ENCODE results near the gene TOPORS. TPM values are rescaled to one million over a fixed set of nuclear protein-coding genes. Genes with fewer than 3 reads are reported as not detected.

The TOPORS gene
- total and polyA plus RNA-seq, 4 donors, result 4.8 to 19.9 (median 10.4) TPM

GRCh38 chr9:32574858-32575257 is 22.5 kb upstream of the TOPORS start:
- Histone ChIP-seq H3K27ac (ENCODE audit: low read depth in 1 of 2, low read length in 2 of 2) (no peak overlapping the region), H3K27me3 (ENCODE audit: control insufficient read depth in 4 of 4, insufficient read depth in 4 of 4, low read length in 3 of 4) (no peaks in the 10 kb centered on the region), H3K4me3 (ENCODE audit: low read depth in 1 of 3, low read length in 3 of 3) (no peak overlapping the region), H3K36me3 (ENCODE audit: control insufficient read depth in 4 of 4, insufficient read depth in 3 of 4, low read depth in 1 of 4, low read length in 3 of 4) (peaks cover 0 to 4% (median 1%) of the 10 kb centered on the region in 4 donors), H3K9me3 (ENCODE audit: control insufficient read depth in 4 of 4, low read length in 3 of 4) (no peaks in the 10 kb centered on the region), H3K4me1 (ENCODE audit: control insufficient read depth in 4 of 4, insufficient read depth in 4 of 4, low read length in 3 of 4) (peaks cover 4 to 24% (median 23%) of the 10 kb centered on the region in 4 donors), H3K9ac (ENCODE audit: low read depth in 1 of 2, low read length in 2 of 2) (no peak overlapping the region)
- TF ChIP-seq TAF1 (conservative IDR thresholded peaks at IDR 0.05), result no peak
- TF ChIP-seq JUND (IDR thresholded peaks at IDR 0.05), result no peak
- no peak for TF ChIP-seq NR2F2 (IDR thresholded peaks at IDR 0.05)
- TF ChIP-seq REST (IDR thresholded peaks at IDR 0.05), result no peak
- no peak for TF ChIP-seq ZBTB33 (IDR thresholded peaks at IDR 0.05)
- no peak for TF ChIP-seq HNF4G (IDR thresholded peaks at IDR 0.05)
- no peak for TF ChIP-seq GABPA (IDR thresholded peaks at IDR 0.05 in 1 of 2, conservative IDR thresholded peaks at IDR 0.05 in 1 of 2)
- TF ChIP-seq CTCF (IDR thresholded peaks at IDR 0.05; ENCODE audit: low read depth, low read length, missing input control), result no peak
- TF ChIP-seq MAX (IDR thresholded peaks at IDR 0.05), result no peak
- TF ChIP-seq FOXA1 (IDR thresholded peaks at IDR 0.05), result no peak
- TF ChIP-seq YY1 (IDR thresholded peaks at IDR 0.05), result no peak
- no peak for DNase-seq (ENCODE audit: low spot score)
- 60% methylated on average over 1 of the region's 1 CpG for WGBS

GRCh38 chr9:32573821-32574220 is 21.4 kb upstream of the TOPORS start:
- no peaks in the 10 kb centered on the region for H3K27me3 ChIP-seq (ENCODE audit: control insufficient read depth in 4 of 4, insufficient read depth in 4 of 4, low read length in 3 of 4)
- no peaks in the 10 kb centered on the region for H3K9me3 ChIP-seq (ENCODE audit: control insufficient read depth in 4 of 4, low read length in 3 of 4)
- peaks cover 0 to 4% (median 1%) of the 10 kb centered on the region in 4 donors for H3K36me3 ChIP-seq (ENCODE audit: control insufficient read depth in 4 of 4, insufficient read depth in 3 of 4, low read depth in 1 of 4, low read length in 3 of 4)
- DNase-seq (ENCODE audit: low spot score), result no peak
- peaks cover 3 to 24% (median 16%) of the 10 kb centered on the region in 4 donors for H3K4me1 ChIP-seq (ENCODE audit: control insufficient read depth in 4 of 4, insufficient read depth in 4 of 4, low read length in 3 of 4)
- H3K4me3 ChIP-seq (ENCODE audit: low read depth in 1 of 3, low read length in 3 of 3), result no peak overlapping the region
- H3K27ac ChIP-seq (ENCODE audit: low read depth in 1 of 2, low read length in 2 of 2), result no peak overlapping the region
- H3K9ac ChIP-seq (ENCODE audit: low read depth in 1 of 2, low read length in 2 of 2), result no peak overlapping the region
- 88% methylated on average over 7 of the region's 7 CpGs for WGBS
- TF ChIP-seq YY1 (IDR thresholded peaks at IDR 0.05) (no peak), ZBTB33 (IDR thresholded peaks at IDR 0.05) (no peak), FOXA1 (IDR thresholded peaks at IDR 0.05) (no peak), GABPA (IDR thresholded peaks at IDR 0.05 in 1 of 2, conservative IDR thresholded peaks at IDR 0.05 in 1 of 2) (no peak), CTCF (IDR thresholded peaks at IDR 0.05; ENCODE audit: low read depth, low read length, missing input control) (no peak), ATF3 (IDR thresholded peaks at IDR 0.05) (no peak), REST (IDR thresholded peaks at IDR 0.05) (no peak), JUND (IDR thresholded peaks at IDR 0.05) (no peak), HNF4A (conservative IDR thresholded peaks at IDR 0.05) (no peak), RXRA (IDR thresholded peaks at IDR 0.05) (no peak)
